ENCODE measurements around the gene HIVEP3.

The HIVEP3 gene

DNA sequence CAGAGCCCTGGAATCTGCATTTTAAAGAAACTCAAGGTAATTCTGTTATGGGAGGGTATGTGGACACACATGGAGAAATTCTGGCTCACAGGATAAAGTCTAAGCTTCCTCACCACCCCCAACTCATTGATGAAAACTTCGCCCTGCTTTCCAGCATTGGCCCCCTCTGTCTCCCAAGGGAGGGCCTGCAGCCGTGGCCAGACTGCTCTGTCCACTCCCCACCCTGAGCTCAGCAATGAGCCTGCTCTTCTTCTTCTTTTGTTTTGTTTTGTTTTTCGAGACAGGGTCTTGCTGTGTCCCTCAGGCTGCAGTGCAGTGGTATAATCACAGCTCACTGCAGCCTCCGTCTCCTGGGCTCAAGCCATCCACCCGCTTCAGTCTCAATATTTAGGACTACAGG is 297.5 kb downstream of the HIVEP3 start:
- no peak for DNase-seq

- no peak for DNase-seq
Observed at GRCh38 chr1:41620365-41621169, 298.2 kb downstream of the HIVEP3 start.

GRCh38 chr1:41619511-41620364 is 299.0 kb downstream of the HIVEP3 start:
- no peak for DNase-seq

- DNase-seq = no peak
Observed at GRCh38 chr1:41618871-41619270, 299.9 kb downstream of the HIVEP3 start.

GRCh38 chr1:41618066-41618825 is 300.5 kb downstream of the HIVEP3 start:
- no peak for DNase-seq

DNA sequence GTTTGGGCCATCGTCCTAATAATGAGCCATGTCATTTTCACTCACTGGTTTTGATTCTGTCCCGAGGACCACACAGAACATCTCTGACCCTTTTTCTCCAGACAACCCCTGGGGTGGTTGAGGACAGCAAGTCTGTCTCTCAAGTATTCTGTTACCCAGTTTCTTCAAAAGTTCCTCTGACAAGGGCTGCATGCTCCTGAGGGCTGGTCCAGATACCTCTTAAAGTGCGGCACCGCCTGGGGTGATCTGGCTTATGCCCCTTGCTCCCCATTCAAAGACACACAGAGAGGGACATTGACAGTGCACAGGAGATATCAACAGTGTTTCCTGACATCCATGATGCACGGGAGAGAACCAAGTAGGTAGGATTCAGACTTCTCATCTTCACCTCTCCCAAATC is 301.4 kb downstream of the HIVEP3 start:
- DNase-seq = no peak

DNA sequence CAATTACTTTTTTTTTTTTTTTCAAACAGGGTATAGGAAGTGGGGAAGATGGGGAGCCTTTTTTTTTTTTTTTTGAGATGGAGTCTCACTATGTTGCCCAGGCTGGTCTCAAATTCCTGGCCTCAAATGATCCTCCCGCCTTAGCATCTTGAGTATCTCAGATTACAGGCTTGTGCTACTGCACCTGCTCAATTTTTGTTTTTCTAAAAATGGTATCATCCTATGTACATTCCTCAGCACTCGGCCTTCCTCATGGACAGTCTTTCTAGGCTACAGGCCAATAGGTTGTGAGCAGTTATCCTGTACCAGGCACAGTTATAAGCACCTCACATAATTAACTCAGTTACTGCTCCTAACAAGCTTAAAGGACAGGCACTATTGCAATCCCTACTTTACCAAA is 302.2 kb downstream of the HIVEP3 start:
- DNase-seq = no peak

DNA sequence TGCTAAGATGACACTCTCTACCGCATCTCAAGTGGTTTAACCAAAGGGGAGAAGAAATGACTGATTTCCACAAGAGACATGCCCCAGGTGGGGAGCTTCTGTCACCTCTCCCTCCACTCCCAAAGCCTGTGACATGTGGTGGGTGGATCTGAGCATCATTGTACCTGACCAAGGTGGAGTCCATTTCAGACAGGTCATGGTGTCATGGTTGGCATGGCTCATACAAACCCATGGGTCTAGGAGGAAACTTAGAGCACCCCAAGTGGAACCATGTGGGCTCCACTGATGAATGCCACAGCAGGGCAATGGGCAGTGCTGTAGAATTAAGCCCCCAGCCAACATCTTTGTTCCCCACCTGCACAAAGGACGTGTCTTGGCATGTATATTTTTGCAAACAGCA is 302.7 kb downstream of the HIVEP3 start:
- no peak for DNase-seq

- no peak for DNase-seq
Observed at GRCh38 chr1:41615316-41615715, 303.4 kb downstream of the HIVEP3 start.

DNA sequence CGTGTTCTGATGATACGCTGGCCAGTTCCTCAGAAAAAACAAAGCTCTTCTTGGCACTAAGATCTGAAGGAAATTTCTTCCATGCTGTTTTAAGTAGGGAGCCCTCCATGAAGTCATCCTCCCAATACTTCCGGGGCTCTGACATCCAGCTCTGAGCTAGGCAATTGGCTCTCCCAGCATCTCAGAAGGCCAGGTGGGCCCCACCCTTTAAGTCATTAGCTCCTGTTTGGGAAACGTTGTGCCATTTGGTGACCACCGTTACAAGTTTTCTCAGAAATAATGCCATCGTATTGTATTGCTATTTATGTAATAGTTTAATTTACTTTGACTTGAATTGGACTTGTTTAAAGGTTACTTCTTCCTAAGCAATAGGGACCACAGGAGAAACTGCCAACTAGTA is 303.9 kb downstream of the HIVEP3 start:
- no peak for DNase-seq

DNA sequence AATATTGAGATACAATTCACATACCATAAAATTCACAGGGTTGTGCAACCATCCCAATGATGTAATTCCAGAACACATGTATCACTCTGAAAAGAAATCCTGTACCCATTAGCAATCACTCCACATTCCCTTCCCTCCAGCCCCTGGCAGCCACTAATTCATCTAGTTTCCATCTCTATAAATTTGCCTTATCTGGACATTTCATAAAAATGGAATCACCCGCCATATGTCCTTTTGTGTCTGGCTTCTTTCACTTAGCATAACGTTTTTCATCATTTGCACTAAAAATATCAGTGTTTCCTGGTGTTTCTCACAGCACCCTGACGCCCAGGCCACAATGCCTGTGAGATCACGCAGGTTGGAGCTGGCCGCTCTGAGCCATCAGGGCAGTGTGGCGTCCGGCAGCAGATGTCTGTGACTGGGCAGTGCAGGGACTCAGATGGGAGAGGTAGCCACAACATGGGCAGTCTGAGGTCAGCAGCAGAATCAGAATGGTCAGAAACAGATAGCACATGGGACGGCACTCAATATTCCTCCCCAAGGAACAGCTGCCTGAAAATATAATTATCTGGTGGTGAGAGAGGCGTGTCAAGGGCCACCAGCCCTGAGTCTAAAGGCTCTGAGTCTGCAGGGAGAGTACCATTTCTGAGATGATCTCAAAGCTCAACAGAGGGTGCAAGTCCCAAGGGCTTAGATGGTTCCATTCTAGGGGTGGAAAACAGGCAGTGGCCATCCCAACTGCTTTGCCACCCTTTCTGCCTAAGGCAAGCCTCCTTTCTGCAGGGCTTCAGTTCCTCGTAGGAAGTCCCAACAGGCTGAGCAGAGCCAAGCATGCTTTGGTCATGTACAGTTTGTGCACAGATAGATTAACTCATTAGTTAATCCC is 304.8 kb downstream of the HIVEP3 start:
- DNase-seq = no peak

GRCh38 chr1:41612953-41613352 is 305.8 kb downstream of the HIVEP3 start:
- DNase-seq = no peak

GRCh38 chr1:41611932-41612450 is 306.7 kb downstream of the HIVEP3 start:
- no peak for DNase-seq

DNA sequence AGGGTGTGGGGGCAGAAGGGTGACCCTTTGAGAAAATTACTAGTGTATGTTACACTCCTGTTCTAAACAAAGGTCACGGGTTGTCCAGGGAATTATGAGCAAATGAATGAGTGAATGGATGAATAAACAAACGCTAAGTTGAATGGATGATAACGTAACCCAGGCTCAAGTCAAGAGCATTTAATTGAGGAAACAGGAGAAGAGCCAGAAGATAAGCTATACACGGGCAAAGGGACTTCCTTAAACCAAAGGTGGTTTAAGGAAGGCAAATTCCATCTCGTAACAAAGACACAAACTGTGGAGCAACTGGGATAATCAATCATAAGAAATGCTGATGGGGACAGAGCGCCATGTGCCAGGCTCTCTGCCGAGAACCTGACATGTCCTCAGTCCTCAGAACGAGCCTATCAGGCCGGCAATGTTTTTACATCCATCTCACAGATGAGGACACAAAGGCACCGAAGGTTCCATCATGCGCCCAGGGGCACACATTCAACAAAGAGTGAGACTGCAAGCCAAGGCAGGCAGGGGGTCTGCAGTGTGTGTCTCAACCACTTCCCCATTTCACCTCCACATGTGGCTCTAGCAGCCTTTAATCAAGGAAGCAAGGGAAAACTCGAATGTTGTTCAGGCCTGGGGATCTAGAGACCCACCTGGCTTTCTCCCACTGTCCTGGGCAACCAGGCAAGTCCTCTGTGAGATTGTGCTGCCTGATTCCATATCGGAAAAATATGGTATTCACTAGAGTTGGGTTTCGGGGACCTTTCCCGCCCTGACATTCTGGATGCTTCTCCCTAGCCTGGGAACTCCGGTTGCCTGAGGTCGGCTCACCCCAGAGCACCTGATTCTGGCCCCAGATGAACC is 307.4 kb downstream of the HIVEP3 start:
- no peak for DNase-seq

GRCh38 chr1:41610361-41610760 is 308.4 kb downstream of the HIVEP3 start:
- DNase-seq = no peak

DNA sequence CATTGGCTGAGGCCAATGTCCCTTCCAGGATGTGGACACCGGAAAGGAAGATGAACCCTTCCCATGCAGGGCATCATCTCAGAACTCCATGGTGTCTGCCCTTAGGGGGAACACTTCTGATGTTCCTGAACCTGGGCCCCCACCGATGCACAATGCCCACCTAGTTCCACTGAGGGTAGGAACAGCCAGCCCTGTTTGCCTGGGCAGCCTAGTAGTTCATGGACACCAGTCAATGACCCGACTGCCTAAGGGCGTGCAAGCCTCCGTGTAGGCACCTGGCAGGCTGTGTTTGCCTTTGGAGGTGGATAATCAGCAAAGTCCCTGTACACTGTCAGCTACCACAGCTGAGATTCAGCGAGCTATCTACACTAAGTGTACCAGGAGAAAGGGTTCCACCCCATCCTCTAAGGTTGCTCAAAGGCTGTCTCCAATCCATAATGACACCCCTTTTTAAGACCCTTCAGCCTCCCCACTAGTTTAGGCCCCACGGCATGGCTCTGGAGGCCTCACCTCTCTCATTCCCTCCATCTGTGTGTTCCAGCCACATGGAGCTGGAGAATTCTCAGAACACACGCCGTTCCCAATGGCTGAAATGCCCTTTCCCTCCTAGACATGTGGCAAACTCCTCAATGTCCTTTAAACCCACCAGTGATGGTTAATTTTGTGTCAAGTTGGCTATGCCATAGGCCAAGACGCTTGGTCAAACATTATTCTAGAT is 309.4 kb downstream of the HIVEP3 start:
- DNase-seq = no peak

DNA sequence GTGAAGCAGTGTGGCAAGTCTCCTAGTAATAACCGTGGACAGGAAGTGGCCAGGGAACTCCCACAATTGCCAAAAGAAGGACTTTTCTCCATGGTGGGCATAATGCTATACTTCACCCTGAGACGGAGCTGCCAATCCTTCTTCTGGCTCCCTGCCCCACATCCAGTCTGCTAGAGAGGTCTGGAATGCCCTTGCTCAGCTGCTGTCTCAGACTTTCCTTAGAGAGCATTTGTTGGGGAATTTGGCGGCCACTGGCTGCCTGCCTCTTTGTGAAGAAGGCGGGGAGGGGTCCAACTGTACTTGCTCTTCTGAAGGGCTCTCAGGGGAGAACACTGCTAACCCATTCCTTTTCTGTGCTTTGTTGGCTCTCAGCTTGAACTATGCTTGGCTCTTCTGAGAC is 310.5 kb downstream of the HIVEP3 start:
- no peak for DNase-seq

DNA sequence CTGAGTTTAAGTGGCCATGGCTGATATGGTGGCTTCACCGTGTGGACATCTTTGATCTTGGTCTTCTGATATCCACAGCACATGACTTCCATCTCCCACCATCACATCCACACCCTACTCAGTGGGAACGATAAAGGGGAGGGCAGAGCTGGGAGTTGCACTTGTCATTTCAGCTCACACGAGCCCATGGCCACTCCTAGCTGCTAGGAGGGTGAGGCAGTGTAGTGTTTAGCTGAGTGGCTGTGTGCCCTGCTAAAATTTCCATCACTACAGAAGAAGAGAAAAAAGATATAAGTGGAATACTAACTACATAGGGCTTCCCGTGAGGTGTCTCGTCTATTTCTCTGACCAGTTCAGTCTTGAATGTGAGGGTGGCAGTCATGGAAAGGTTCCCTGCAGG is 310.9 kb downstream of the HIVEP3 start:
- DNase-seq = no peak

DNA sequence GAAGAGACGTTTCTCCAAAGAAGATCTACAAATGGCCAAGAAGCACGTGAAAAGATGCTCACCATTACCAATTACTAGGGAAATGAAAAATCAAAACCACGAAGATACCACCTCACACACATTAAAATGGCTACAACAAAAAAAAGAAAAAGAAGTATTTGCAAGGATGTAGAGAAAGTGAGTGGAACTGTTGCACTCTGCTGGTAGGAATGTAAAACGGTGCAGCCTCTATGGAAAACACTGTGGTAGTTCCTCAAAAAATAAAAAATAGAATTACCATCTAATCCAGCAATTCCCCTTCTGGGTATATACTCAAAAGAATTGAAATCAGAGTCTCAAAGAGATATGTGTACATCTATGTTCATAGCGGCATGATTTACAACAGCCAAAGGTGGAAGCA is 318.8 kb downstream of the HIVEP3 start:
- DNase-seq = no peak

- no peak for DNase-seq
Observed at GRCh38 chr1:41598325-41598724, 320.4 kb downstream of the HIVEP3 start.

Data from NCI-H524 treated with DMSO at 0.1 percent for 48 hours (cell line).